ENCODE data around the gene CCKAR. TPM values are rescaled to one million over a fixed set of nuclear protein-coding genes. Genes with fewer than 3 reads are reported as not detected.

CCKAR gene
- total RNA-seq, 4 donors from 2014 or later: 1.2 to 3.4 (median 1.5) TPM

GRCh38 chr4:26434030-26434639 lies 56.1 kb downstream of the CCKAR start:
- no peak for TF ChIP-seq POLR2AphosphoS5 (IDR thresholded peaks at IDR 0.05)
- no peaks in the 10 kb centered on the region for H3K27me3 ChIP-seq
- no peak overlapping the region for H3K4me3 ChIP-seq
- WGBS: 63% methylated on average over 2 of the region's 2 CpGs
- H3K4me1 ChIP-seq: peaks cover 0 to 11% (median 0%) of the 10 kb centered on the region in 4 donors
- intact Hi-C loops (cut with DNase I): no loop called here
- peaks cover 16 to 68% (median 29%) of the 10 kb centered on the region in 4 donors for H3K36me3 ChIP-seq
- no peak for DNase-seq (ENCODE audit: extremely low spot score)
- no peaks in the 10 kb centered on the region for H3K9me3 ChIP-seq
- H3K27ac ChIP-seq (replicated peaks in 1 of 4): no peak overlapping the region

- TF ChIP-seq CTCF (IDR thresholded peaks at IDR 0.05) (no peak), POLR2A (IDR thresholded peaks at IDR 0.05; ENCODE audit: low read depth) (no peak), POLR2AphosphoS5 (IDR thresholded peaks at IDR 0.05) (no peak)
- Histone ChIP-seq H3K4me1 (peaks cover 0 to 11% (median 0%) of the 10 kb centered on the region in 4 donors), H3K27me3 (no peaks in the 10 kb centered on the region), H3K9me3 (no peaks in the 10 kb centered on the region), H3K27ac (replicated peaks in 1 of 4) (no peak overlapping the region), H3K4me3 (no peak overlapping the region), H3K36me3 (peaks cover 15 to 67% (median 31%) of the 10 kb centered on the region in 4 donors)
- WGBS: 95% methylated on average over 1 of the region's 1 CpG
- DNase-seq (ENCODE audit: extremely low spot score): no peak
- intact Hi-C loops (cut with DNase I): no loop called here
These were observed 56.7 kb downstream of the CCKAR start for GRCh38 chr4:26433556-26433955.

GRCh38 chr4:26432419-26432818 lies 57.9 kb downstream of the CCKAR start:
- Histone ChIP-seq H3K4me3 (no peak overlapping the region), H3K4me1 (peaks cover 0 to 11% (median 0%) of the 10 kb centered on the region in 4 donors), H3K36me3 (peaks cover 6 to 56% (median 31%) of the 10 kb centered on the region in 4 donors), H3K9me3 (no peaks in the 10 kb centered on the region), H3K27ac (replicated peaks in 1 of 4) (no peak overlapping the region), H3K27me3 (no peaks in the 10 kb centered on the region)
- DNase-seq (ENCODE audit: extremely low spot score): no peak
- 77% methylated on average over 5 of the region's 5 CpGs for WGBS
- intact Hi-C loops (cut with DNase I): no loop called here
- TF ChIP-seq POLR2AphosphoS5 (IDR thresholded peaks at IDR 0.05) (no peak), CTCF (IDR thresholded peaks at IDR 0.05) (no peak), POLR2A (IDR thresholded peaks at IDR 0.05; ENCODE audit: low read depth) (no peak)

- Histone ChIP-seq H3K27me3 (no peaks in the 10 kb centered on the region), H3K27ac (replicated peaks in 1 of 4) (no peak overlapping the region), H3K36me3 (peaks cover 6 to 53% (median 31%) of the 10 kb centered on the region in 4 donors), H3K4me1 (peaks cover 0 to 11% (median 0%) of the 10 kb centered on the region in 4 donors), H3K9me3 (no peaks in the 10 kb centered on the region), H3K4me3 (no peak overlapping the region)
- intact Hi-C loops (cut with DNase I): no loop called here
- TF ChIP-seq POLR2A (IDR thresholded peaks at IDR 0.05; ENCODE audit: low read depth) (no peak), POLR2AphosphoS5 (IDR thresholded peaks at IDR 0.05) (no peak), CTCF (IDR thresholded peaks at IDR 0.05) (no peak), EP300 (IDR thresholded peaks at IDR 0.05) (no peak)
- DNase-seq (ENCODE audit: extremely low spot score): no peak
- 92% methylated on average over 2 of the region's 2 CpGs for WGBS
These were observed 58.7 kb downstream of the CCKAR start for GRCh38 chr4:26431461-26432180.

Other genes with a start within 250 kb of the CCKAR start
- 10 to 100 TPM; 49.7 to 75.2 (median 60.8) TPM for gene RBPJ, start 169.5 kb downstream of the CCKAR start, total RNA-seq
- gene TBC1D19, start 93.6 kb upstream of the CCKAR start, total RNA-seq: 10 to 100 TPM in 2 of 4 donors, 1 to 10 TPM in 2; 9.5 to 24.9 (median 11.2) TPM

Data from esophagus muscularis mucosa (tissue), 4 donors.